Kidney glomerular epithelial cell (primary cell): ENCODE results near the gene MEGF6.

Experiments
- DNase-seq: peaks from one replicate; lab custom pipeline; 2025; lab: John Stamatoyannopoulos, UW

Gene MEGF6

DNA sequence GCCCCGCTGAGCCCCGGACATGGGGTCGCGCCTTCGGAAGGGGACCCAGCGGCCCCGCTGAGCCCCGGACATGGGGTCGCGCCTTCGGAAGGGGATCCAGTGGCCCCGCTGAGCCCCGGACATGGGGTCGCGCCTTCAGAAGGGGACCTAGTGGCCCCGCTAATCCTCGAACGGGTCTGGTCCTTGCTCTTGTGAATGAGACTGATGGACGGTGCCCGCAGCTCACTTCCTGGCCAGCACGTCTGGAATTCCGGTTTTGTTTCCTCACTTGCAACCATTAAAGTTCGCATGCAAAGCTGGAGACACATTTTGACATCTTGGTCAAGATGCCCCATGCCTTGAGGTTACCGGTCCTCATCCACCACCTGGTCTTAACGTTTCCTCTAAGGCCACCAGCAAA is 33.0 kb upstream of the MEGF6 start:
- no peak for DNase-seq

DNA sequence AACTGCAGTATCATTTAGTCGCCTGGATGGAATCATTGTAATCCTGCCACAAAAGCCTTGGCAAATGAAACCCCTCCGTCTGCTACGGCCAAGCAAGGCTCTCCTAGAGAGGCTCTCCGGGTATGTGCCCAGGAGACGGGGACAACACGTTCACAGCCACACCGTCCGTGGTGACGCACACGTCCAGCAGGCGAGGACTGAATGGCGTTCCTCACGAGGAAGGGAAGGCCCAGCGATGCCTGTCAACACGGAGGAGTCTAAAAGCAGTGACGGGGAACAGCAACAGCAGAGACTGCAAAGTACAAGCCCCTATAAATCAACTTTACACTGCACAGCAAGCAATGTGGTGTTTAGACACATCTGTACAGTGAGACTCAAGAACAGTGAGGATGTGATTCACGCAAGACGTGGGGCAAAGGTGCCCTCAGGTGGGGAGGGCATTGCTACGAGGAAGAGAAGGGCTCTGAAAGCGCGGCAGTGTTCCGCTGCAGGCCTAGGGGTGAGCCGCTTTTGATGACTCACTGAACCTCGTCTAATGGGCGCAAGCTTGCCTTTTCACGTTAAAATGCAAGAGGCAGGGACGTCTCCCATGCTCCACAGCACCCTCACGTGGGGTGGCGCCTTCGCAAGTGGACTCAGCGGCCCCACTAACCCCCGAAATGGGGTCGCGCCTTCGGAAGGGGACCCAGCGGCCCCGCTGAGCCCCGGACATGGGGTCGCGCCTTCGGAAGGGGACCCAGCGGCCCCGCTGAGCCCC is 31.8 kb upstream of the MEGF6 start:
- DNase-seq, result no peak

DNA sequence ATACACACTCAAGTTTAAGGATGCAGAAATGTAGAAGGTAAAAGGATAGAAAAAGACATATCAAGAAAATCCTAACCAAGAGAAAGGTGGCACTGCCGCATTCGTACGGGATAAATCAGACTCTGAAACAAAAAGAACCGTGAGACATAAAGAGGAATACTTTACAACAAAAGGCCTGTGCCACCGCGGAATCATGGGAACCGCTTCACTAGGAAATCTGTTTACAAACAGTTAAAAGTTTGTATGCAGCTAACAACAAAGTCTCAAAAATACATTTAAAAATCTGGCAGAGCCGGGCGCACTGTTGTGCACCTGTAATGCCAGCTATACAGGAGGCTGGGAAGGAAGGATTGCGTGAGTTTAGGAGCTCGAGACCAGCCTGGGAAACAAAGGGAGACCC is 30.5 kb upstream of the MEGF6 start:
- DNase-seq, result no peak

DNA sequence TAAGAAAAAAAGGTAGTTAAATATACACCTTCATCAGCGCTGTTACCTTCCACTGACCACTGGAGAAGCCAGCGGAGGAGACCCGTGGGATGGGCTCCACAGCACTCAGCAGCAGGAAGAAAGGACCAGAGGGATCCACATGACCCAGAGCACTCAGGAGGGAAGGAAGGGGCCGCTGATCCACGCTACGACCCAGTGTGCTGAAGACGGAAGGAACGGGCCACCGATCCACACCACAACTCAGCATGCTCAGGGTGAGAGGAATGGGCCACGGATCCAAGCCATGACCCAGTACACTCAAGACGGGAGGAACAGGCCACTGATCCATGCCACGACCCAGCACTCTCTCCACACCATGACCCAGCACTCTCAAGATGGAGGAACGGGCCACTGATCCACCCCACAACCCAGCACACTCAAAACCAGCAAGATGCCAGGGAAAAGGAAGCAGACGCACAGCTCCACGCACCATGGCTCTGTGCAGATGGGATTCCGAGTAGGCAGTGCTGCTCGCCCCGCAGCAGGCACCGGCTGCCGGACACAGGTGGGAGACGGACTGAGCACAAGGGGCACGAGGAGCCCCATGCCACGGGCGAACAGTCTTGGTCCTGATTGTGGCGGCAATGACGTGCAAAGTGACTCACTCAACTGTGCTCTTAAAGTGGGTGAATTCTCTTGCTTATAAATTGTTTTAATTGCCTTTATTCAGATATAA is 29.9 kb upstream of the MEGF6 start:
- no peak for DNase-seq

DNA sequence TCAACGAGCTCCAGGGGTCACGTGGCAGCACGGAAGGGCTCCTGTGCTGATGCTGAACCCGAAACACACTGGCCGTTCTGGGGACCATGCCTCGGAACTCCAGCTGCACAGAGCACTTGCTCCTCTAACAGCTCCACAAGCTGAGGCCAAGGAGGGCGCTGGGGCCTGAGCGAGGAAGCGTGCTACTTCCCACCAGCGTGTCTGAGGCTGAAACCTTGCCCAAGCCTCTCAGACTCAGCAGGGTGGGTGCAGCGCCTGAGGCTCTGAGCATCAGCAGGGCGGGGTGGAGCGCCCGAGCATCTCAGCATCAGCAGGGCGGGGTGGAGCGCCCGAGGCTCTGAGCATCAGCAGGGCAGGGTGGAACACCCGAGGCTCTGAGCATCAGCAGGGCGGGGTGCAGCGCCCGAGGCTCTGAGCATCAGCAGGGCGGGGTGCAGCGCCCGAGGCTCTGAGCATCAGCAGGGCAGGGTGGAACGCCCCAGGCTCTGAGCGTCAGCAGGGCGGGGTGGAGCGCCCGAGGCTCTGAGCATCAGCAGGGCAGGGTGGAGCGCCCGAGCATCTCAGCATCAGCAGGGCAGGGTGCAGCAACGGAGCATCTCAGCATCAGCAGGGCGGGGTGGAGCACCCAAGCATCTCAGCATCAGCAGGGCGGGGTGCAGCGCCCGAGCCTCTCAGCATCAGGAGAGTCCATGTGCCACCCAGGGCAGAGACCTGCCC is 29.0 kb upstream of the MEGF6 start:
- DNase-seq, result no peak

DNA sequence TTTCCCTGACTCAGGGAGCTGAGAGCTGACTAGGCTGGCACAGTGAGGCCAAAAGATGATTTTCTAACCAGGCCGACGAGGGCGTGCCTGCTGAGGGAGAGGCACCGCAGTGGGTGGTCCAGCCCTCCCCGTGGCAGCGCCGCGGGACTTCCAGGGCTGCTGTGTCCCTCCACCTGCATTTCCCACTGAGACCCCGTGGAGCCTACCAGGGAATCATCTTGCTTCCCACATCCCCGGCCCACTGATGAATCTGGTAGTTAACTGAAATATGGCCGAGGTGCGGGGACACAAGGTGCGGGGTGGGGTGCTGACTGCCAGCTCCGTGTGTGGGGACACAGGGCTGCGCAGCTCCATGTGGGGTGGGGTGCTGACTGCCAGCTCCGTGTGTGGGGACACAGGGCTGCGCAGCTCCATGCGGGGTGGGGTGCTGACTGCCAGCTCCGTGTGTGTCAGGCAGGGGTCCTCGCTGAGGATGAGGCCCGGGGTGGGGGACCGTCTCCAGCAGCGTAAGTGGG is 28.1 kb upstream of the MEGF6 start:
- no peak for DNase-seq

DNA sequence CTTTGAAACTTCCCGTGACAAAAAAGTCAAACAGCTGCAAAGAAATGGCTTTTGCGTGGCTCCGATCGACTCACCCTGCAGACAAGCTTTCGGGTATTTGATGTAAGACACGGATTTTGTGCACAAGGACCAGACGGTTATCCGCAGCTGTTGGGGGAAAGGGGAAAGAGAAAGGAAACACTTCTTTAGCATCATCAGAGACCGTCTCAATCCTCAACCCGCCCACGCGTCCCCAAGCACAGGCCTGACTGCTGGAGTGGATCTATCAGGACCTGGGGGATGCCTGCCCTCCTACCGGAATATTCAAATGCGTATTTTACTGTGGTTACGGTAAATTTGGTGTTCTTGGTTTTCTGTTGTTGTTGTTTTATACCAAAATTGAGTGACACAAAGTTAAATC is 27.4 kb upstream of the MEGF6 start:
- no peak for DNase-seq

DNA sequence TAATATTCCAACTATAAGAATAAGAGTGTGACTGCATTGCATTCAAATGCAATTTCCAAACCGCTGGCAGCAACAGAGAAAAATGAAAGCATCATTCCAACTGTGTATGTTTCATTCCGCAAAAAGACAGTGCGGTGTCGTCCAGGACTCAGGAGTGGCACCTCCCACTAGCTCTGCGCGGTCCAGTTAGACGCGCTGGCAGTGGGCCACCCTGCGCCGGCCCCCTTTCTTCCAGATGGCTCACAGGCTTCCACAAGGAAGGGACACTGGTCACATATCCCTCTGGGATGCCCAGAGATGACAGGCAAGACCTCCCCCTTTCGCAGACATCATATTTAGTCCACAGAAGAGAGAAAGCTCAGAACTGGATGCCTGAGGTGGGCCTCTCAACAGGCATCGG is 26.7 kb upstream of the MEGF6 start:
- DNase-seq, result no peak

DNA sequence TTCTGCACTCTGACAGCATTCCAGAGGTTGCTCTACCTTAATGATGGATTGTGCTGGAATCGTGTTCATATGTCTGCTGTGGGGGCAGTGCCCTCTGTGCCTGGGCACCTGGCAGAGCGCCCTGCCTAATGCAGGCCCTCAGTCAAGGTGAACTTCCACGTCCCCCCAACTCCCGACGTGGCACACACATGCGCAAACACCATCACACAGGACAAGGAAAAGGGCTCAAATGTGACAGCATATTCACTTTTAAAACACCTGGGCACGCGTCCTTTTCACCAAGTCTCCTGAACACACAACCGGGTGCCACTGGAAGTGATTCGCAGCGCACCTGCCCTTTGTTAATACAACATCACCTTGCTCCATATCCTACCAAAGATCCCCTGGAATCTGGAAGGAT is 25.2 kb upstream of the MEGF6 start:
- no peak for DNase-seq

DNA sequence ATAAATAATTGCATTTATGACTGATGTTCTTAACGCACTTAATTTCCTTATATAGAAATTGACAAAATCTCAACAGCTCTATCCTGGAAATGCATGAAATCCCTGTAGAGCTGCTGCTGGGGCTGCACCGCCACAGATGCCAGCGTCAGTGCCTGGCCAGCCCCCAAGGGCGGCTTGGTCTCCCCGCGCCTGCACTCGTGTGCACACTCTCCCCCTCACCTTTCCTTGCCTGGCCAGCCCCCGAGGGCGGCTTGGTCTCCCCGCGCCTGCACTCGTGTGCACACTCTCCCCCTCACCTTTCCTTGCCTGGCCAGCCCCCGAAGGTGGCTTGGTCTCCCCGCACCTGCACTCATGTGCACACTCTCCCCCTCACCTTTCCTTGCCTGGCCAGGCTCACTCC is 24.8 kb upstream of the MEGF6 start:
- no peak for DNase-seq

DNA sequence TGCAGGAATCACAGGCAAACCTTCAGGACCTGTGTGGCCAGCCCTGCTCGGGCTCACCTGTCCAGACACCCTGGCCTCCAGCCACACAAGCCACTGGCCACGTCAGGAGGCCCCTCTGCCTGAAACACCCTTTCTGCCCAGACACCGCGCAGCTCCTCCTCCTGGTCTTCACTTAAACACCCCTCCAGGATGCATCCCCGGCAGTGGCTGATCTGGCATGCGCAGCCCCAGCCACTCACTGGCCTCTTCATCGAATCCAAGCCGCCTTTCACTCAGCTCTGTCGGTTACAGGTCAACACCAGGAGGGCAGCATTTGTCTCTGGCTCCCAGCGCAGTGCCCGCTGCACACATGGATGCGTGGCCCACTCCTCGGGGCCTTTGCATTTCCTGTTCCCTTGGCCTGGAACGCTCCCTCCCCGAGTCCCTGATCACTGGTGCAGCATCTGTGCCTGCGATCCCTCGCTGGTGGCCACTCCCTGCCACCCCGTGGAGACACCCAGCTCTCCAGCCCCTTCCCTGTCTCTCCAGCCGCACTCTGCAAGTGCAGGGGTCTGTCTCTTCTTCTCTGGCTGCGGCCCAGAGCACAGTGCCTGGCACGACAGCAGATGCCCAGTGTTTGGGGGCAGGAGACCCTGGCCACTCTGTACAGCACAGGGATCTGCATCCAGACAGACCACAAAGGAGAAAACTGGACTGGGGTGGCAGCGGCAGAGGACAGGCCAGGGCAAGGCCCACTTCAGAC is 22.9 kb upstream of the MEGF6 start:
- DNase-seq, result no peak

DNA sequence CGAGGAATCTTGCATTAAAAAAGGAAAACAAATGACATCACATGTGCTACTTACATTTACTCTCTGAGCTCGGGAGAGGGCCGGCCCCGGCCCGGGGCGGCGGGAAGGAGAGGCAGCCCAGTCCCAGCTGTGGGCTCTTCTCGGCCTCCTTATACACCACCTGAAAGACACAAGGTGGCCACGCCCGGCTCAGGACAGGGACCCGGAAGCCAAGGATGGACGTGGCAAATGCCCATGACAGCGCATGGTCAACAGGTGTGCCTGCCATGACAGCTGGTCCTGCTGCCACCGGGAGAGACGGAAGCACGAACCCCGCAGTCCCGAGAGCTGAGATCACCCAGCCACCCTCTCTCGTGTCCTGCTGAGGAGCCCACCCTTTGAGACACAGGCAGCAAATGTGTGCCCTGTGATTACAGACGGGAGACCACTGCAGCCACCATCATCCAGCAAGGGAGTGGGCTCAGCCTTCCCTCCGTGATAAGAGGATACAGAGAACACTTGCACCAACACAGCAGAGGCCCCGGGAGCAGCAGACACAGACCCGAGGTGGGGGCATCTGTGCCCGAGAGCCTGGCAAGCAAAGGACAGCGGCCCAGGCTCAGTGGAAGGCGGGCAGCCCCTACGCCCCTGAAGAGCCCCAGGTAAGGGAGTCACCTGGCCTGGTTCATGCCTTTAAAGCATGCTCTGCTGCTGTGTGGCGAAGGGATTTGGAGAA is 22.2 kb upstream of the MEGF6 start:
- no peak for DNase-seq

DNA sequence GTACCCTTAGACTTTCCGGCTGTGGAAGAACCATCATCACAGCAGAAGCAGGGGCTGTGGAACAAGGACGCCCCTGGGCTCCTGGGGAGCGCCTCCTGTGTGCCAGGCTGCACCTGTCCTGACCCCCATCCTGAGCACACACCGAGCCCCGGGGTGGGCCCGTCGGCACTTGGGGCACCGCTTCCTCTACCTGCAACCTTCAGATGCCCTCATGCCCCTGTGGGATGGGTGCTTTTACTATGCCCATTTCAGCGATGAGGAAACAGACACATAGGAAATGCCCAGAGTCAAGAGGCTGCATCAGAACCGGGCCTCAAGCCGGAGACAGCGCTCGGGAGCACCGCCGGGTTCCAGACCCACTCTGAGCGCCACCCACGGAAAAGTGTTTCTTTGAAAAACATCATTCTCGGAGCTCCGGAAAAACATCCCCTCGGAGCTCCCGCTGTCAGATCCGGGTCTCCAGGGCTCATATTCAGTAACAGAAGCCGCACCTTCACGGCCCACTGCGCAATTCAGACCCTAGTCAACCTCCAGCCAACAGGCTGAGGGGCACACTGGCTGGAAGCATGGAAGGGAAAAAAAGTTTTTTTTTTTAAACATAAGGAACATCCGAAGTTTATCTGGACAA is 21.5 kb upstream of the MEGF6 start:
- no peak for DNase-seq

DNA sequence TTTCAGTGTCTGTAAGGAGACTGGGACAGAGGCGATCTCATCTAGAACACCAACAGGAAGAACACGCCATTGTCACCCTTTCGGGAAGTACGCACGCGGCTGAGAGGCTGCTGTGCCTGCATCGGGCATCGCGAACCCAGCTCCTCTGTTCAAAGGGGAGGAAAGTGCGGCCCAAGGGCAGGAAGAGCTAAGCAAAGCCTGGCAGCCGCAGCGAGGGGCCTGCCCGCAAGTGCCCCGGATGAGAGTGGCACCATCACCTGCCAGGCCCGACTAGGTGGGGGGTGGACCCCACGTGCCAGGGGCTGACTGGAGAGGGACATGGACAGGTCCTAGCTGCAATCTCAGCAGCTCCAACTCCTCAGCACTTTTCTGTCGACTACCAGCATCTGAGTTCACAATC is 21.0 kb upstream of the MEGF6 start:
- no peak for DNase-seq

DNA sequence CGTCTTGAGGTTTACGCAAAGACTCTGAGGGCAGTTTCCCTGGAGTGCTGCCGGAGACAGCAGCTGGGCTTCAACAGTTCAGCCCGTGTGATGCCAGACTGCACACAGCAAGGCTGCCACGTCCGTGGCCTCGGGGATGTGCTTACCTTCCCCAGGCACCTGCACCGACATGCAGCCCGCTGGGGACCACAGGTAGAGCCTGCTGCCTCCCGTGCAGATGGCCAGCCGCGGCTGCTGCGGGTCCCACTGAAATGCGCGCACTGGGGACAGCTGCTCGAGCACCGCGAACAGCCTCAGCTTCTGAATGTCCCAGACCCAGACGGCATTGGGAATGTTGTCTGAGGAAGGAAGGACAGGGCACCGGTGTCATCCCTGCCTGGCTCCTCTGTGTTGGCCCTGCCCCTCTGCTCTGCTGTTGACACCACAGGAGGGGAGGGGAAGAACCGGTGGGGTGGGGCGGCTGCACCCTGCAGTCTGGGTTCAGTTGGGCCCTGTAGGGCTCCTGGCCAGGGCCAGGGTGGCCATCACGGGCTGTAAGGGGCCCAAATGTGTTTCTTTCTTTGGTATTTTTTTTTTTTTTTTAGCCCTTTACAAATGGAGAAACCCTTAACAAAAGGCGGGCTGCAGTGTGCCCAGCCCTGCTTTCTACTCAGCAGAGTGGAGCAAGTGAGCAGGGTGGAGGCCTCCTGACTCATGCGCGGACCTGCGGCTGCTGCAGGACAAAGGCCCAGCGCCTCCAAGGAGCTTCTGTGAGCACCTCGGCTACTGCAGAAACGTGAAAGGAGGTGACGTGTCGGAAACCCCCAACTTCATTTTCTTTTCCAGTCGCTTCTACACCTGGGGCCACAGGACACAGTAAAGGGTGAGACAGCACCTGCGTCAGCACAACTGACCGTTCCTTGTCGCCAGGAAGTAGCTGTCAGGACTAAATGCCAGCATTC is 20.3 kb upstream of the MEGF6 start:
- no peak for DNase-seq

DNA sequence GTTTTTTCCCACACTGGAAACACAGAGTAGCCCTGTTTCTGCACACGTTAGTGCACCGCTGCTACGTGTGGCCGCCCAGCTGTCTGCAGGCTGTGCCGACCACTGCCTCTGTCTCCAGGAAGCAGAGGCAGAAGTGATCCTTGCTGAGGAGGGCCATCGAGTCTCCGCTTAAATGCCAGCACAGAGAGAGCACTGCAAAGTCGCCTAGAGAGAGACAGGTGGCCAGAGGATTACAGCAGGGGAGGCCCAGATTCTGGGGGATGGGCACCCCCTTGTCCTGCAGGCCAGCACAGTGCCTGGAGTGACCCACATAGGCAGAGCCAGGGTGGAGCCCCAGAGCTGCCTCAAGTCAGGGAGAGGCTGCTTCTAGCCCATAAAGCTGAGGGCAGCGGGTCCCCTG is 19.6 kb upstream of the MEGF6 start:
- DNase-seq, result no peak

DNA sequence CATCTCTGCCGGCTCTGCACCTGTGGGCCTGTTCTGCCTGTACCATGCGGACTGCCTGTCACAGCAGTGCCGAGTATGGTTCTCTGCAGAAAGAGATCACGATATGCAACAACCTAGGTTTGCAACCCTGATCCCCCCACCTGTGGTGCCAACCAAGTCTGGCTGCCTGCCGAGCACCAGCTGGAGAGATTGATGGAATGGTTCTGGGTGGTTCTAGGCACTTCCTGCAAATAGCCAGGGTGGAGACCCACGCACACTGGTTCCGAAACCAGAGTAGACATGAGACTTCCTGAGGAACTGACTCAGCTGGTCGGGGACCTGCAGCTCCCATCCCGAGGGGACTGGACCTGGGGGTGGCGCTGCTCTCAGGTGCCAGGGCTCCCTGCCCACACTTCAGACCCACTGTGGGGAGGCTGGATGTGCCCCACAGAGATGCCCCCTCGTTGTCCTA is 18.9 kb upstream of the MEGF6 start:
- DNase-seq, result no peak

DNA sequence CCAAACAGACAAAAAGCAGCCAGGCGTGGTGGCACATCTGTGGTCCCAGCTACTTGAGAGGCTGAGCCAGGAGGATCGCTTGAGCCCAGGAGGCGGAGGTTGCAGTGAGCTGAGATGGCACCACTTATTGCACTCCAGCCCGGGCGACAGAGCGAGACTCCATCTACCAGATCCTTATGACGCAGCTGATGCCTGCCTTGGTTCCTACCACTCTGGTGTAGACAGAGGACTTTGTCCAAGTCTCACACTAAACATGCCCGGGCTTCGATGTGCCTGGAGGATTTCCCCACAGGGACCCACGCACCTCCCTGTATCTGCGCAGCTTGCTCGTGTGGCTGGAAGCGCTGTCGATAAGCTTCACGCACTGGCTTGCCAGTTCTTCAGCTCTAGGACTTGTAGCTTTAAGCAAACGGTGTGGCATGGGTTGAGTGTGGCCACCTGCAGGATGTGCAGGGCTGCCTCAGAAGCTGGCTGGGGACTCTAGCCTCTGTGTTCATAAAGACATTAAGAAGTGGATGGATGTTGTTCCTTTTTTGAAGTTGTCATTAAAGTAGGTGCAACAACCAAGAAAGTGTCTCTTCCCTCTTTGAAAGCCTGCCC is 18.4 kb upstream of the MEGF6 start:
- no peak for DNase-seq

DNA sequence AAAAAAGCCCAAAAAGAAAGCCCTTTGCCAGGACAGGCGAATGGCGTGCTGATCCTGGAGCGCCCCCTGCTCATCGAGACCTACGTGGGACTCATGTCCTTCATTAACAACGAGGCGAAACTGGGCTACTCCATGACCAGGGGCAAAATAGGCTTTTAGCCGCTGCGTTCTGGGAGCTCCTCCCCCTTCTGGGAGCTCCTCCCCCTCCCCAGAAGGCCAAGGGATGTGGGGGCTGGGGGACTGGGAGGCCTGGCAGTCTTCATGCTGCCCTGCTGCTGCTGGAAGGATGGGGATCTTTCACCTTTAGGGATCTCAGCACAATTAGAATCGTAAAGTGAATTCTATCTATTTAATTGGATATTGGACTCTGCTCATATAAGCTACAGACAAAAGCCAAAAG is 17.1 kb upstream of the MEGF6 start:
- DNase-seq, result no peak
